LNCAP (cell line): Measurements from ENCODE around the gene CDH3.

Source experiments
- TF ChIP-seq, protein P1 (sequence below): fragments of 450-650 bp; IDR thresholded peaks from 2 replicates; pipeline ENCODE4 v1.5.1; 2017; ENCODE audit warnings: mild to moderate bottlenecking

The CDH3 gene

DNA sequence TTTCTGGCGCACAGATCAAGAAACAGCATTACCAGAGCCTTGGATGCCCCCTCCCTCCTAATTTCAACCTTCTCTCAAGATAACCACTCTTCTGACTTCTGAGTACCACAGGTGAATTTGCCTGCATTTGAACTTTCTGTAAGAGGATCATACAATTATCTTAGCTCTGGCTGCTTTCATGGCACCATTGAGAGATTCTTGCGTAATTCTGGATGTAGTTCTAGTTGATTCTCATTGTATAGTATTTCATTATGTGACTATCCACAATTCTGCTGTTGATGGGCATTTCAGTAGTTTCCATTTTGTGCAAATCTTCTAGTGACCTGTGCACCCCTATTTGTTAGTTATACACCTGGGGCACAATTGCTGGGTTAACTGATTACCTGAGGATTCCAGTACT is 7.5 kb downstream of the CDH3 start:
- TF ChIP-seq, protein P1, sequence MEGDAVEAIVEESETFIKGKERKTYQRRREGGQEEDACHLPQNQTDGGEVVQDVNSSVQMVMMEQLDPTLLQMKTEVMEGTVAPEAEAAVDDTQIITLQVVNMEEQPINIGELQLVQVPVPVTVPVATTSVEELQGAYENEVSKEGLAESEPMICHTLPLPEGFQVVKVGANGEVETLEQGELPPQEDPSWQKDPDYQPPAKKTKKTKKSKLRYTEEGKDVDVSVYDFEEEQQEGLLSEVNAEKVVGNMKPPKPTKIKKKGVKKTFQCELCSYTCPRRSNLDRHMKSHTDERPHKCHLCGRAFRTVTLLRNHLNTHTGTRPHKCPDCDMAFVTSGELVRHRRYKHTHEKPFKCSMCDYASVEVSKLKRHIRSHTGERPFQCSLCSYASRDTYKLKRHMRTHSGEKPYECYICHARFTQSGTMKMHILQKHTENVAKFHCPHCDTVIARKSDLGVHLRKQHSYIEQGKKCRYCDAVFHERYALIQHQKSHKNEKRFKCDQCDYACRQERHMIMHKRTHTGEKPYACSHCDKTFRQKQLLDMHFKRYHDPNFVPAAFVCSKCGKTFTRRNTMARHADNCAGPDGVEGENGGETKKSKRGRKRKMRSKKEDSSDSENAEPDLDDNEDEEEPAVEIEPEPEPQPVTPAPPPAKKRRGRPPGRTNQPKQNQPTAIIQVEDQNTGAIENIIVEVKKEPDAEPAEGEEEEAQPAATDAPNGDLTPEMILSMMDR: no peak

- TF ChIP-seq, protein P1: no peak
These were observed 10.7 kb downstream of the CDH3 start for GRCh38 chr16:68655806-68656205.

DNA sequence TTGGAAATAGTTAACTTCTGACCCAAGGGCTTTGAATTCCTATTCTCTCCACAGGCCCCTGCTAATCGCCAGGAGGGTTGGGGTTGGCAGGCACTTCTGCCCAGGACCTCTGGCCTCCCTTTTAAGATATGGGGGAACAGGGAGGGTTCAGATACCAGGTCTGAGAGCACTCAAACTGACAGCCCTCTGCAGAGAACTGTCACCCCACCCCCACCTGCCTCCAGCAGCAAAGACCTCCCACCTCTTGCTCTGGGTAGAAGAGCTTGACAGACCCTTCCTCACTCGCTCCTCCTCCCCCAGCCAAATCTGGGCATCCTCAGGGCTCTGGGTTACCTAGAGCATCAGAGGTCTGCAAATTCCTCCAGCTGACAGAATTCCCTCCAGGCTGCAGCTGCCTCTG is 11.6 kb downstream of the CDH3 start:
- TF ChIP-seq, protein P1: no peak

DNA sequence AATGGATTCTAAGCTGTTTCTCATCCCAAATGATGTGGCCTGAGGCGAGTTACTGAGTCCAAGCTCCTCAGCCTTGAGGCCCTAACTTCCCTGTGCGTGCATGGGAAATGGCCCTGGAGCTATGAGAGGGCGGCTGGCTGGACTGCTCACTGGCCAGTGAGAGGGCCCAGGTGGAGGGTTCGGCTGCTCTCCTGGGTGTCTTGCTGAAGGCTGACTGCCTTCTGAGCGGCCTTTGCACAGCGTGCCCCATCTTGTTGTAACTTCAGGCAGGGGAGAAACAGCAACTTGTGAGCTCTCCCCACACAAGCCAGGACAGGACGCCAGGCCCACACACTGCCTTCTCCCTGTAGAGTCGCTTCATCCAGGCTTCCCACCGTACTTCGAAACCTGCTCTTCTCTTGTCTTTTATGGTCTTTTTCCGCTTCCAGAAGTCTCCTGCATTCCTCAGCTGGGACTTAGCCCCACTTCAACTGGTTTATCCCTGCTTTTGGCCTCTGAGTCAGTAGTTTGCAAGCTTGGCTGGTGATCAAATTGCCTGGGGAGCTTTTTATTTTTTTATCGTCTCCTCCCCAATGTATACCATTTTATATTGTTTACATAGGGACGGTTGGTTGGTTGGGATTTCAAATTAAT is 13.3 kb downstream of the CDH3 start:
- TF ChIP-seq, protein P1: no peak

GRCh38 chr16:68658974-68659360 is 13.9 kb downstream of the CDH3 start:
- TF ChIP-seq, protein P1: no peak

GRCh38 chr16:68659412-68660358 is 14.6 kb downstream of the CDH3 start:
- TF ChIP-seq, protein P1: no peak

GRCh38 chr16:68660359-68660795 is 15.3 kb downstream of the CDH3 start:
- TF ChIP-seq, protein P1: no peak
